ENCODE data around the gene POR. TPM values are rescaled to one million over a fixed set of nuclear protein-coding genes. Genes with fewer than 3 reads are reported as not detected.

The POR gene
- total and polyA plus RNA-seq, 2 of the 8 experiments (the other 6 are each of a cell fraction or from before 2014, with no cell fraction given) = 98.7 to 144 TPM

DNA sequence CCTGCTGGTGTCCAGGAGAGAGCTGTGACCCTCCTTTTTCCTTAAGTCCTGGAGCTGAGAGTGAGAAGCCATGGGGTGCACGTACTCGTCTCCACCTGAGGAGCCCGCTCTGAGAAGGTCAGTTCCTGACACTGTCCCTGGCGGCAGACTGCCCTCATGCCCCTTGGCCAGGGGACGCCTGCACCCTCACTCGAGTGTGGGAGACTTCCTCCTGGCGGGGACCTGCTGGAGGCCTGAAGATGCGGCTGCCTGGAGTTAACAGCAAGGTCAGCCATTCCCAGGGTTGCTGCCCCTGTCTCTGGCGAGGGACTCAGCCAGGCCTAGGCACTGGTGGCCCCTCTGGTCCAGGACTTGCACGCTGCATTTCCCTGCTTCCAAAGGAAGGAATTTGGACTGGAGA, 53.1 kb downstream of the POR start:
- CTCF ChIA-PET (ENCODE audit: partially characterized antibody) = interaction anchor here (1.1 to 2.9 kb wide), 4 partner anchors 9 to 63 kb away, joined by 3 to 10 read pairs (median 8); no protein-coding TSS in a partner anchor
- TF ChIP-seq, protein P1, sequence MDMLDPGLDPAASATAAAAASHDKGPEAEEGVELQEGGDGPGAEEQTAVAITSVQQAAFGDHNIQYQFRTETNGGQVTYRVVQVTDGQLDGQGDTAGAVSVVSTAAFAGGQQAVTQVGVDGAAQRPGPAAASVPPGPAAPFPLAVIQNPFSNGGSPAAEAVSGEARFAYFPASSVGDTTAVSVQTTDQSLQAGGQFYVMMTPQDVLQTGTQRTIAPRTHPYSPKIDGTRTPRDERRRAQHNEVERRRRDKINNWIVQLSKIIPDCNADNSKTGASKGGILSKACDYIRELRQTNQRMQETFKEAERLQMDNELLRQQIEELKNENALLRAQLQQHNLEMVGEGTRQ (IDR thresholded peaks at IDR 0.05; ENCODE audit: low read length) = no peak
- no peak for TF ChIP-seq CEBPB (IDR thresholded peaks at IDR 0.05; ENCODE audit: low read depth, low read length)
- no peak for TF ChIP-seq SP2 (IDR thresholded peaks at IDR 0.05; ENCODE audit: low read length)
- no peak for TF ChIP-seq TAF7 (optimal IDR thresholded peaks at IDR 0.05; ENCODE audit: borderline replicate concordance, low read depth, low read length)
- TF ChIP-seq SP1 (IDR thresholded peaks at IDR 0.05; ENCODE audit: low read depth, low read length) = no peak
- no peak for TF ChIP-seq KDM4A (IDR thresholded peaks at IDR 0.05; ENCODE audit: low read depth, low read length, severe bottlenecking)
- TF ChIP-seq ZNF274 (IDR thresholded peaks at IDR 0.05; ENCODE audit: borderline replicate concordance, extremely low read depth, low read length) = no peak
- no peak for TF ChIP-seq JUND (IDR thresholded peaks at IDR 0.05; ENCODE audit: low read length)
- no peak for TF ChIP-seq POU5F1 (IDR thresholded peaks at IDR 0.05; ENCODE audit: low read depth, low read length)
- no peak for TF ChIP-seq TCF12 (IDR thresholded peaks at IDR 0.05; ENCODE audit: low read depth, low read length)
- TF ChIP-seq CHD2 (IDR thresholded peaks at IDR 0.05; ENCODE audit: low read length) = no peak
- TF ChIP-seq ATF3 (IDR thresholded peaks at IDR 0.05; ENCODE audit: insufficient read depth, low read depth, low read length) = no peak

More for the DNA sequence above, 53.1 kb downstream of the POR start:
- Histone ChIP-seq H3K36me3 (ENCODE audit: control insufficient read depth in 2 of 4, insufficient read depth in 4 of 4, low read length in 3 of 4) (peaks cover 0 to 12% (median 1%) of the 10 kb centered on the region in 4 experiments; a peak in 4 of 8 replicates), H4K91ac (replicated peaks; ENCODE audit: insufficient read length, low read length) (no peak overlapping the region), H2AFZ (ENCODE audit: low read length) (no peak overlapping the region), H3K4me3 (ENCODE audit: extremely low read depth in 1 of 4, insufficient read depth in 2 of 4, low read depth in 3 of 4, low read length in 4 of 4) (no peak overlapping the region), H3K9me3 (ENCODE audit: insufficient read depth in 2 of 2, low read depth in 1 of 2, low read length in 1 of 2) (no peaks in the 10 kb centered on the region), H3K18ac (ENCODE audit: extremely low read depth, low read length) (no peak overlapping the region), H2BK12ac (ENCODE audit: low read depth, low read length) (no peak overlapping the region), H3K79me1 (ENCODE audit: low read depth, low read length) (peaks cover 7% of the 10 kb centered on the region), H4K5ac (ENCODE audit: insufficient read length, low read depth, low read length) (no peak overlapping the region), H4K20me1 (replicated peaks in 1 of 2; ENCODE audit: control insufficient read depth in 1 of 2, insufficient read depth in 2 of 2, low read length in 2 of 2) (peaks cover 0 to 19% of the 10 kb centered on the region in 2 experiments), H3K4ac (replicated peaks; ENCODE audit: insufficient read length, low read depth, low read length) (no peak overlapping the region), H3K27ac (ENCODE audit: low read depth, low read length) (no peak overlapping the region), H3K4me2 (ENCODE audit: insufficient read depth in 1 of 2, low read depth in 2 of 2, low read length in 2 of 2) (no peak overlapping the region), H3K23ac (ENCODE audit: insufficient read length) (no peak overlapping the region), H3K27me3 (replicated peaks in 1 of 4; ENCODE audit: control insufficient read depth in 3 of 4, extremely low read depth in 1 of 4, insufficient read depth in 3 of 4, low read length in 3 of 4) (no peaks in the 10 kb centered on the region), H3K9ac (replicated peaks in 1 of 4; ENCODE audit: extremely low read depth in 1 of 4, low read depth in 3 of 4, low read length in 3 of 4) (no peak overlapping the region), H2AK5ac (ENCODE audit: low read depth, low read length) (no peak overlapping the region), H2BK20ac (ENCODE audit: low read length) (no peak overlapping the region), H3K14ac (ENCODE audit: insufficient read length) (no peak overlapping the region), H3K79me2 (ENCODE audit: control insufficient read depth in 1 of 2, insufficient read depth in 2 of 2, low read length in 2 of 2) (no peaks in the 10 kb centered on the region), H2BK15ac (ENCODE audit: low read length) (no peak overlapping the region), H3K4me1 (replicated peaks in 1 of 4; ENCODE audit: control insufficient read depth in 3 of 4, insufficient read depth in 4 of 4, low read length in 3 of 4) (0 out of 7 replicates have a peak, but pooled peaks cover 0 to 2% (median 0%) of the 10 kb centered on the region in 4 experiments), H2BK120ac (replicated peaks; ENCODE audit: low read depth, low read length) (no peak overlapping the region), H2BK5ac (ENCODE audit: low read depth, low read length) (0 out of 2 replicates have a peak overlapping the region, but pooled peaks have one; percentile 16), H3K23me2 (ENCODE audit: low read depth, low read length) (no peaks in the 10 kb centered on the region), H3K56ac (replicated peaks; ENCODE audit: insufficient read length, low read depth, low read length) (no peak overlapping the region), H4K8ac (ENCODE audit: extremely low read depth, insufficient read depth, low read length) (no peak overlapping the region; the same call in 1 of the 2 replicates)
- FAIRE-seq = no peak
- no peak for DNase-seq (ENCODE audit: low read depth in 1 of 2, low spot score in 2 of 2)
- 88% methylated on average over 10 of the region's 10 CpGs; no CpG with 5 or more reads in 1 of the 2 experiments for WGBS, 2 experiments (ENCODE audit: extremely low coverage in 1 of 2, insufficient coverage in 1 of 2, insufficient read length in 1 of 2, insufficient replicate concordance in 2 of 2, low coverage in 1 of 2, low lambda C conversion rate in 2 of 2, missing lambda C conversion rate in 1 of 2)
- POLR2A ChIA-PET (ENCODE audit: partially characterized antibody) = interaction anchor here (0.7 to 0.8 kb wide), 2 partner anchors 20 to 52 kb away, joined by 3 read pairs; no protein-coding TSS in a partner anchor
